ENCODE results near the gene NT5C.

Gene NT5C

GRCh38 chr17:75090871-75091854 is 40.4 kb downstream of the NT5C start:
- DNase-seq = no peak

GRCh38 chr17:75088465-75089417 is 42.8 kb downstream of the NT5C start:
- DNase-seq = no peak

DNA sequence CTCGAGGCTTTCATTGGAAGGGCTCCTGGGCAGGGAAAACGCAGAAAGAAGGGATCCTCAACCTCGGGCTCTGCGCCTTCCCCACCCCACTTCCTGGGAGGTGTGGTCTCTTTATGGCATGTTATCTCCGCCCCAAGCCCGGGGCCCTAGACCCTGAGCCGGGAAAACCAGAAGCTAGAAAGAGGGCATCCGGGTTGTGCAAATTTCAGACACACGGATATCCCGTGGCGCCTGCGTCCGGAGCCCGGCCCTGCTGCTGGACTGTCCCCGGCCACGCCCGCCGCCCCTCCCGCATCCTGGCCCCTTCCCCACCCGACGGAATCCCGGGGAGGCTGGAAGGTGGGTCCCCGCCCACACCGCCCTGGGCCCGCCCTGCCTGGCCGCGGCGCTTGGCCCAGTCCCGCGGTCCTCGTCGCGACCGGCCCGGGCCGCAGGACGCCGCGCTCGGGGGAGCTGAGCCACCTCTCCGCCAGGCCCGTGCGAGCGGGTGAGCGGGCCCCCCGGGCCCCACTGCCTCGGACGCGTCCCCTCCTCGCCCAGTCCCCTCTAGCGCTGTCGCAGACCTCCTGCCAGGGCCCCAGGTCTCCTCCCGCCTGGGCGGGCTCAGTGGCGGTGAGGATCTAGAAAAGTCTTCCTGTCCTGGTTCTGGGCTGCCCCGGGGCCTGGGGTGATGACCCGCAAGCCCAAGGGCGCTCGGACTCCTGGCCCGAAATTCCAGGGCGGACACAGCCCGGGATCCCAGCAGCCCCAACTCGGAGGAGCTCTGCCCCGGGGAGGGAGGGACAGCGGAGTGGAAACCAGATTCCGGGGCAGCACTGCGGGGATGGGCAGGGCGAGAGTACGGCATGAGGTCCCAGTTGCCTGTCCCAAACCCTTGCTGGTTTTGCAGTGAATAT is 43.7 kb downstream of the NT5C start, which contains the start of gene SLC16A5:
Gene SLC16A5, plus strand, starts transcription at position 397 of the 896 bp plus-strand sequence. CDS start 5,683 bp downstream, outside the sequence.
- DNase-seq = no peak

DNA sequence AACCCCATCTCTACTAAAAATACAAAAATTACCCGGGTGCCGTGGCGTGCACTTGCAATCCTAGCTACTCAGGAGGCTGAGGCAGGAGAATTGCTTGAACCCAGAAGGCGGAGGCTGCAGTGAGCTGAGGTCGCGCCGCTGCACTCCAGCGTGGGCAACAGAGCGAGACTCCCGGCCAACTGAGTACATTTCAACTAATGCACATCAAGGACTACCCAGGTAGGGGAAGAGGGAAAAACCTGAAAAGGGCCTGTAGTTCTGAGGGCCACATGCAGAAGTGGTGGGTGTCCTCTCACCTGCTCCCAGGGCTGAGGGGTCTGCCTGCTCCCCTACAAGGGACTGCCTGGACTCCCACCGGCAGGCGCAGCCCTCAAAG is 44.4 kb downstream of the NT5C start:
- no peak for DNase-seq

DNA sequence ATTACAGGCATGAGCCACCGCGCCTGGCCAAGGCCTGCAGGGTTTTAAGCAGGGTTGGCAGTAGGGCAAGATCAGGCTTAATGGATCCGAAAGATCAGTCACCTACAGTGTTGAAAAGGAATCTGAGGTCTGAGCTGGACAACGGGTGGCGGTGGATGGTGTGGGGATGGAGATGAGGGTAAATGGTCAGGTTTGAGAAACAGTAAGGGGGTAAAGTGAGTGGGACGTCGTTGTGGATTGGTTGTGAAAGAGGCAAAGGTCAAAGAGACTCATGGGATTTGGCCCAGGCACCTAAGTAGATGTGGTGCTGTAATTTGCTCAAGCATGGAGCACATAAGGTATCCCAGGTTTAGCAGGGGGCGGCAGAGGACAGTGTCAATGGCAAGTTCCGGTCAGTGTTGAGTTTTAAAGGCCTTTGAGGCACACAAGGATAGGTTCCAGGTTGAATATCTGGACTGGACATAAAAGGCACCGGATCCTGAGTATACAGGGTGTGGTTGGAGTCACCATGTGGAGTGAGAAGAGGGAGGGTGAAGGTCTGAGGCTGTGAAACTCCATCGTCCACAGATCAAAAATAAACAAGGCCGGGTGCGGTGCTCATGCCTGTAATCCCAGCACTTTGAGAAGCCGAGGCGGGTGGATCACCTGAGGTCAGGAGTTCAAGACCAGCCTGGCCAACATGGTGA is 44.9 kb downstream of the NT5C start:
- no peak for DNase-seq

DNA sequence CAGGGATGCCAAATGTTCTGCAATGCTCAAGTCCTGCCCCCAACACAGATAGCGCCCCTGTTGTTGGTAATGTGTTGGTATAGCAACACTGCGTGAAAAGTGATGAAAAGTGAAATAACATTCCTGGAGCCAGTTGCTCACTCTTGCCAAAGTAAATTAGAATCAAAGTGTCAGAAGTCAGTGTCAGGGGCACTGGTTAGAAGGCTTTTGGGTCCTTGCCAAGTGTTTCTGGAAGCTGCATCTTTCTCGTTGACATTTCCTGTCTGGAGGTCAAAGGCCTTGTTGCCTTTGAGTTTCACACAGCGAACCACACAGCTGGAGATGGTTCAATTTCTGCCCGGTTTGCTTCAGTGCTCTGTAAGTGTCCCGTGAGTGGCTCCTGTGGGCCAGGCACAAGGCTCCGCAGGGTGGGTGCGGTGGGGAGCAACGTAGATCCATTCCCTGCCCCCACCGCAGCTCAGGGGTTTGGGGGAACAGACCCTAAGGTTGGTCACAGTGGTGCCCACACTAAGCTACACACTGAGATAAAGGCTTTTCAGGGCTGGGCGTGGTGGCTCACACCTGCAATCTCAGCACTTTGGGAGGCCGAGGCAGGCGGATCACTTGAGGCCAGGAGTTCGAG is 47.4 kb downstream of the NT5C start:
- DNase-seq = no peak

DNA sequence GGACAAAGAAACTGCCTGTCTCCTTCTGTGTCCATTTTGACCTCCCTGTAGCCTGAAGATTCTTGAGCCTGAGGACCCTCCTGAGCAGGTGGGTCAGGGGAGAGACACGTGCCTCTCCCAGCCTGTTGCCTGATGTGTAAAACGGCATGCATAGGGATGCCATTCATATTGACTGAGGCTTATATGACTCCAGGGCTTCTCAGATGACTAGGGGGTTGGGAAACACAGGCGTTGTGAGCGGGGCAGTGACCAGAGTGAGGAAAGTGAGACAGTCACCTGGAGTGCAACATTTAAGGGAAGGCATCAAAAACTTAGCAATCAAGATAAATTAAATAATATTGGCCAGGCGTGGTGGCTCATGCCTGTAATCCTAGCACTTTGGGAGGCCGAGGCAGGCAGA is 48.9 kb downstream of the NT5C start:
- DNase-seq = no peak

- no peak for DNase-seq
These were observed 49.7 kb downstream of the NT5C start for GRCh38 chr17:75081611-75082540.
